Epithelial cell of proximal tubule (primary cell): Measurements from ENCODE around the gene ZBTB7A. TPM values are rescaled to one million over a fixed set of nuclear protein-coding genes. Genes with fewer than 3 reads are reported as not detected.

ENCODE experiments used
- DNase-seq: peaks from one replicate; pipeline ENCODE4 v3.0.0-alpha.2; 2011; ENCODE audit warnings: low read depth
- H3K4me3 ChIP-seq: 2 replicates; pipeline ENCODE4 v1.5.1; 2011; ENCODE audit warnings: low read depth, mild to moderate bottlenecking, low read length
- CTCF ChIP-seq: conservative IDR thresholded peaks from 2 replicates; pipeline ENCODE4 v1.5.1; 2012; ENCODE audit warnings: low read depth, mild to moderate bottlenecking, low read length
- total RNA-seq: library from RNA; depleted of rRNA; stranded (reverse); fragments of >200 nt; gene quantifications from 2 replicates; pipeline ENCODE4 v1.2.3, GENCODE V29; 2015

Gene ZBTB7A
- total RNA-seq, 1 donor from 2014 or later = 22.1 TPM

GRCh38 chr19:4053423-4054324, 13.0 kb downstream of the ZBTB7A start:
- DNase-seq = no peak
- no peak for TF ChIP-seq CTCF
- no peak overlapping the region for H3K4me3 ChIP-seq

- DNase-seq = no peak
- no peak overlapping the region for H3K4me3 ChIP-seq
- TF ChIP-seq CTCF = no peak
These were observed 13.7 kb downstream of the ZBTB7A start for GRCh38 chr19:4052993-4053422.

- DNase-seq = no peak
- no peak overlapping the region for H3K4me3 ChIP-seq
- no peak for TF ChIP-seq CTCF
These were observed 14.3 kb downstream of the ZBTB7A start for GRCh38 chr19:4052114-4052992.

- no peak overlapping the region for H3K4me3 ChIP-seq
- no peak for TF ChIP-seq CTCF
- DNase-seq = no peak
These were observed 15.3 kb downstream of the ZBTB7A start for GRCh38 chr19:4051175-4052101.

- TF ChIP-seq CTCF = no peak
- no peak overlapping the region for H3K4me3 ChIP-seq
- DNase-seq = no peak
These were observed 17.3 kb downstream of the ZBTB7A start for GRCh38 chr19:4049432-4049831.

GRCh38 chr19:4046946-4047683, 19.6 kb downstream of the ZBTB7A start:
- no peak overlapping the region for H3K4me3 ChIP-seq
- no peak for TF ChIP-seq CTCF
- DNase-seq = no peak
